GM18867 (cell line): Measurements from ENCODE around the gene AGPAT4.

Source experiments
- ATAC-seq: cut with Tn5 transposase; IDR thresholded peaks from one replicate; pipeline ENCODE4 v1.9.1; 2021; ENCODE audit warnings: mild to moderate bottlenecking, moderate library complexity; ENCODE audit not compliant: unreplicated experiment

AGPAT4 gene

GRCh38 chr6:161169696-161170095 is 104.2 kb downstream of the AGPAT4 start:
- ATAC-seq = no peak

- no peak for ATAC-seq
Measured at GRCh38 chr6:161169035-161169434, 104.8 kb downstream of the AGPAT4 start.

GRCh38 chr6:161168281-161168891 is 105.5 kb downstream of the AGPAT4 start:
- no peak for ATAC-seq

GRCh38 chr6:161166677-161167076 is 107.2 kb downstream of the AGPAT4 start:
- no peak for ATAC-seq

- ATAC-seq = no peak
Measured at GRCh38 chr6:161166176-161166575, 107.7 kb downstream of the AGPAT4 start.

- no peak for ATAC-seq
Measured at GRCh38 chr6:161164182-161164625, 109.7 kb downstream of the AGPAT4 start.

GRCh38 chr6:161163466-161164181 is 110.2 kb downstream of the AGPAT4 start:
- ATAC-seq = no peak

GRCh38 chr6:161162722-161163121 is 111.1 kb downstream of the AGPAT4 start:
- ATAC-seq = no peak

GRCh38 chr6:161161889-161162624 is 111.8 kb downstream of the AGPAT4 start:
- ATAC-seq = no peak

GRCh38 chr6:161161121-161161520 is 112.7 kb downstream of the AGPAT4 start:
- ATAC-seq = no peak

GRCh38 chr6:161154796-161155335 is 119.0 kb downstream of the AGPAT4 start:
- ATAC-seq = no peak

- no peak for ATAC-seq
Measured at GRCh38 chr6:161153725-161154124, 120.1 kb downstream of the AGPAT4 start.

GRCh38 chr6:161152907-161153662 is 120.8 kb downstream of the AGPAT4 start:
- ATAC-seq = no peak

GRCh38 chr6:161152527-161152862 is 121.4 kb downstream of the AGPAT4 start:
- ATAC-seq = no peak

GRCh38 chr6:161151660-161152526 is 122.0 kb downstream of the AGPAT4 start:
- no peak for ATAC-seq

- no peak for ATAC-seq
Measured at GRCh38 chr6:161151059-161151645, 122.7 kb downstream of the AGPAT4 start.

- ATAC-seq = no peak
Measured at GRCh38 chr6:161150566-161150965, 123.3 kb downstream of the AGPAT4 start.

- ATAC-seq = no peak
Measured at GRCh38 chr6:161150136-161150535, 123.7 kb downstream of the AGPAT4 start.

- ATAC-seq = no peak
Measured at GRCh38 chr6:161143663-161144430, 130.0 kb downstream of the AGPAT4 start.
